ENCODE results near the gene GCNA.

GCNA gene

GRCh38 chrX:71652405-71652804 lies 74.2 kb downstream of the GCNA start:
- no peak overlapping the region for H3K4me2 ChIP-seq (ENCODE audit: low read depth, low read length)
- H3F3A ChIP-seq (ENCODE audit: insufficient read depth, low read length), result no peaks in the 10 kb centered on the region
- H2AFZ ChIP-seq (ENCODE audit: low read length), result 0 out of 2 replicates have a peak overlapping the region, but pooled peaks have one; percentile 23
- H3K4me1 ChIP-seq (ENCODE audit: low read length), result peaks cover 4% of the 10 kb centered on the region
- no peaks in the 10 kb centered on the region for H3K36me3 ChIP-seq (replicated peaks; ENCODE audit: insufficient read depth, low read length)
- no peaks in the 10 kb centered on the region for H3K27me3 ChIP-seq (replicated peaks; ENCODE audit: insufficient read depth, low read length)
- no peak overlapping the region for H3K4me3 ChIP-seq (ENCODE audit: low read length)
- no peaks in the 10 kb centered on the region for H3K9me2 ChIP-seq (replicated peaks; ENCODE audit: insufficient read depth, low read length)
- no peaks in the 10 kb centered on the region for H3K79me2 ChIP-seq (ENCODE audit: low read length)
- H3K27ac ChIP-seq (ENCODE audit: low read length), result no peak overlapping the region
- H4K20me1 ChIP-seq (ENCODE audit: insufficient read depth, low read length), result no peaks in the 10 kb centered on the region
- TF ChIP-seq CTCF (IDR thresholded peaks at IDR 0.05; ENCODE audit: low read length) (peak; percentile 68), EZH2 (optimal IDR thresholded peaks at IDR 0.05; ENCODE audit: low read depth, low read length) (no peak)
- H3K9ac ChIP-seq (ENCODE audit: low read length), result no peak overlapping the region
- DNase-seq, result peak; percentile 71
- no peaks in the 10 kb centered on the region for H3K9me3 ChIP-seq (replicated peaks; ENCODE audit: insufficient read depth, low read length)

- H3K4me3 ChIP-seq (ENCODE audit: low read length), result no peak overlapping the region
- TF ChIP-seq EZH2phosphoT487 (IDR thresholded peaks at IDR 0.05; ENCODE audit: low read length), result no peak
- no peak for TF ChIP-seq CTCF (IDR thresholded peaks at IDR 0.05; ENCODE audit: low read length)
- TF ChIP-seq EZH2 (optimal IDR thresholded peaks at IDR 0.05; ENCODE audit: low read depth, low read length), result no peak
- peaks cover 4% of the 10 kb centered on the region for H3K4me1 ChIP-seq (ENCODE audit: low read length)
- H3K36me3 ChIP-seq (replicated peaks; ENCODE audit: insufficient read depth, low read length), result no peaks in the 10 kb centered on the region
- H4K20me1 ChIP-seq (ENCODE audit: insufficient read depth, low read length), result no peaks in the 10 kb centered on the region
- no peaks in the 10 kb centered on the region for H3K27me3 ChIP-seq (replicated peaks; ENCODE audit: insufficient read depth, low read length)
- no peaks in the 10 kb centered on the region for H3K79me2 ChIP-seq (ENCODE audit: low read length)
- H2AFZ ChIP-seq (ENCODE audit: low read length), result no peak overlapping the region
- no peaks in the 10 kb centered on the region for H3K9me2 ChIP-seq (replicated peaks; ENCODE audit: insufficient read depth, low read length)
- no peak overlapping the region for H3K9ac ChIP-seq (ENCODE audit: low read length)
- DNase-seq, result no peak
- H3F3A ChIP-seq (ENCODE audit: insufficient read depth, low read length), result no peaks in the 10 kb centered on the region
- no peaks in the 10 kb centered on the region for H3K9me3 ChIP-seq (replicated peaks; ENCODE audit: insufficient read depth, low read length)
- H3K27ac ChIP-seq (ENCODE audit: low read length), result no peak overlapping the region
- H3K4me2 ChIP-seq (ENCODE audit: low read depth, low read length), result no peak overlapping the region
Measured at GRCh38 chrX:71653344-71653743, 75.1 kb downstream of the GCNA start.

- TF ChIP-seq CTCF (IDR thresholded peaks at IDR 0.05; ENCODE audit: low read length) (no peak), EZH2phosphoT487 (IDR thresholded peaks at IDR 0.05; ENCODE audit: low read length) (no peak), EZH2 (optimal IDR thresholded peaks at IDR 0.05; ENCODE audit: low read depth, low read length) (no peak)
- Histone ChIP-seq H3K27me3 (replicated peaks; ENCODE audit: insufficient read depth, low read length) (no peaks in the 10 kb centered on the region), H3K9me3 (replicated peaks; ENCODE audit: insufficient read depth, low read length) (no peaks in the 10 kb centered on the region), H3K36me3 (replicated peaks; ENCODE audit: insufficient read depth, low read length) (no peaks in the 10 kb centered on the region), H3K4me1 (ENCODE audit: low read length) (0 out of 2 replicates have a peak, but pooled peaks cover 1% of the 10 kb centered on the region), H3K9me2 (replicated peaks; ENCODE audit: insufficient read depth, low read length) (no peaks in the 10 kb centered on the region), H3K9ac (ENCODE audit: low read length) (no peak overlapping the region), H3F3A (ENCODE audit: insufficient read depth, low read length) (no peaks in the 10 kb centered on the region), H3K4me3 (ENCODE audit: low read length) (no peak overlapping the region), H3K4me2 (ENCODE audit: low read depth, low read length) (no peak overlapping the region), H3K79me2 (ENCODE audit: low read length) (no peaks in the 10 kb centered on the region), H2AFZ (ENCODE audit: low read length) (no peak overlapping the region), H3K27ac (ENCODE audit: low read length) (no peak overlapping the region), H4K20me1 (ENCODE audit: insufficient read depth, low read length) (no peaks in the 10 kb centered on the region)
- no peak for DNase-seq
Measured at GRCh38 chrX:71657267-71657666, 79.0 kb downstream of the GCNA start.
